Measurements from ENCODE around the gene PDE4DIP.
"Not testable (repeated sequence)": the region's sequence is repeated elsewhere in the genome, so short reads cannot be mapped to it uniquely, and the experiment has no call there.

- not testable (repeated sequence) for TF ChIP-seq CTCF, POLR2A (IDR thresholded peaks at IDR 0.05)
Measured at GRCh38 chr1:148990233-148990788, 146.1 kb downstream of the PDE4DIP start.
